ENCODE measurements around the gene DNAJB6. TPM values are rescaled to one million over a fixed set of nuclear protein-coding genes. Genes with fewer than 3 reads are reported as not detected.

Gene DNAJB6
- total RNA-seq, 1 experiment from 2014 or later, result 82.5 TPM

- Histone ChIP-seq H4K20me1 (ENCODE audit: insufficient read depth) (no peaks in the 10 kb centered on the region), H3K27me3 (ENCODE audit: insufficient read depth, low read length) (no peaks in the 10 kb centered on the region), H3K4me1 (ENCODE audit: control insufficient read depth in 1 of 2, insufficient read depth in 2 of 2, low read length in 2 of 2) (no peaks in the 10 kb centered on the region), H3K79me2 (ENCODE audit: insufficient read depth, low read length) (no peaks in the 10 kb centered on the region), H3K27ac (ENCODE audit: low read depth, low read length) (no peak overlapping the region), H3K36me3 (ENCODE audit: control insufficient read depth in 1 of 2, insufficient read depth in 2 of 2, low read length in 2 of 2) (no peaks in the 10 kb centered on the region), H3K4me3 (replicated peaks in 1 of 2; ENCODE audit: low read depth in 1 of 2, low read length in 2 of 2) (no peak overlapping the region), H3K9me3 (ENCODE audit: control insufficient read depth in 1 of 2, insufficient read depth in 1 of 2, low read depth in 1 of 2, low read length in 2 of 2) (no peaks in the 10 kb centered on the region), H3K9me2 (ENCODE audit: insufficient read depth) (no peaks in the 10 kb centered on the region), H3K9ac (ENCODE audit: low read length) (no peak overlapping the region), H3K4me2 (ENCODE audit: low read length) (no peak overlapping the region), H2AFZ (ENCODE audit: low read depth, low read length, poor library complexity, severe bottlenecking) (no peak overlapping the region)
- RAD21 ChIA-PET (ENCODE audit: low non-redundant PET in 1 of 2, low total read pairs in 2 of 2, uncharacterized antibody in 2 of 2, unreplicated experiment in 2 of 2), result no interaction called here
- intact Hi-C loops (cut with micrococcal nuclease), result no loop called here
- CTCF ChIA-PET, result no interaction called here
- TF ChIP-seq ZNF274 (IDR thresholded peaks at IDR 0.05; ENCODE audit: low read depth, low read length) (no peak), TCF7L2 (IDR thresholded peaks at IDR 0.05; ENCODE audit: borderline replicate concordance, extremely low read depth, insufficient read depth, insufficient read length) (no peak), POLR2A (IDR thresholded peaks at IDR 0.05; ENCODE audit: borderline replicate concordance, extremely low read depth, insufficient read depth, insufficient read length) (no peak), ZFX (IDR thresholded peaks at IDR 0.05) (no peak), SIN3A (IDR thresholded peaks at IDR 0.05; ENCODE audit: low read depth) (no peak), CEBPB (IDR thresholded peaks at IDR 0.05; ENCODE audit: low read depth) (no peak), ATF3 (IDR thresholded peaks at IDR 0.05) (no peak), REST (IDR thresholded peaks at IDR 0.05; ENCODE audit: low read depth) (no peak)
- TF ChIP-seq, protein P1, sequence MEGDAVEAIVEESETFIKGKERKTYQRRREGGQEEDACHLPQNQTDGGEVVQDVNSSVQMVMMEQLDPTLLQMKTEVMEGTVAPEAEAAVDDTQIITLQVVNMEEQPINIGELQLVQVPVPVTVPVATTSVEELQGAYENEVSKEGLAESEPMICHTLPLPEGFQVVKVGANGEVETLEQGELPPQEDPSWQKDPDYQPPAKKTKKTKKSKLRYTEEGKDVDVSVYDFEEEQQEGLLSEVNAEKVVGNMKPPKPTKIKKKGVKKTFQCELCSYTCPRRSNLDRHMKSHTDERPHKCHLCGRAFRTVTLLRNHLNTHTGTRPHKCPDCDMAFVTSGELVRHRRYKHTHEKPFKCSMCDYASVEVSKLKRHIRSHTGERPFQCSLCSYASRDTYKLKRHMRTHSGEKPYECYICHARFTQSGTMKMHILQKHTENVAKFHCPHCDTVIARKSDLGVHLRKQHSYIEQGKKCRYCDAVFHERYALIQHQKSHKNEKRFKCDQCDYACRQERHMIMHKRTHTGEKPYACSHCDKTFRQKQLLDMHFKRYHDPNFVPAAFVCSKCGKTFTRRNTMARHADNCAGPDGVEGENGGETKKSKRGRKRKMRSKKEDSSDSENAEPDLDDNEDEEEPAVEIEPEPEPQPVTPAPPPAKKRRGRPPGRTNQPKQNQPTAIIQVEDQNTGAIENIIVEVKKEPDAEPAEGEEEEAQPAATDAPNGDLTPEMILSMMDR (IDR thresholded peaks at IDR 0.05 in 2 of 3, conservative IDR thresholded peaks at IDR 0.05 in 1 of 3; ENCODE audit: borderline replicate concordance in 1 of 3, insufficient read depth in 1 of 3, low read depth in 2 of 3, low read length in 2 of 3), result no peak
- ATAC-seq (no peak), DNase-seq (ENCODE audit: low read depth, low spot score) (no peak)
- POLR2A ChIA-PET, result no interaction called here
- BruUV-seq (replicated peaks), result no TSS peak
Observed at GRCh38 chr7:157416011-157416410, 79.2 kb downstream of the DNAJB6 start.
